ENCODE data around the gene POLR2E.
A peak's percentile ranks its signal among the peaks of the same experiment; 100 is the strongest.

Gene POLR2E

DNA sequence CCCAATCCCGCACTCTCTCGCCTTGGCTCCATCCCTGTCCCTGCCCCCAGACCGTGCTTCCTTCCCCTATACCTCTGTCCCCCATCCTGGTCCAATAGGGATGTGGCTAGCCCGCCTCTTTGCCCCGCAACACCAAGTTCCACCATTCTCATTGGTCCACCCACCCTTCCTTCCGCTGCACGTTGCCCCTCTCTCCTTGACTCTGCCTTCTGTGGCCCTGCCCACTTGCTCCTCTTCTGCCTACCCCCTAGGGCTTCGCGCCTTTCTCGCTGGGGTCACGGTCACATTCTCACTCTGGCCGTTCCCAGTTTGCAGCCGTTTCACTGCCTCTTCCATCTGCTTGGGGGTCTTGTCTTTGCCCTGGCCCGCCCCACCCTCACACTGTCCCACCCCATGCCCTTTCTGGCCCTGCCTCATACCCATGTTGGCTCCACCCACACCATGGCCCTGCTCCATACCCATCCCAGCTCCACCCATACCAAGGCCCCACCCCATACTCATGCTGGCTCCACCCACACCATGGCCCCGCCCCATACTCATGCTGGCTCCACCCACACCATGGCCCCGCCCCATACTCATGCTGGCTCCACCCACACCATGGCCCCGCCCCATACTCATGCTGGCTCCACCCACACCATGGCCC lies 32.7 kb downstream of the POLR2E start:
- DNase-seq, result no peak

DNA sequence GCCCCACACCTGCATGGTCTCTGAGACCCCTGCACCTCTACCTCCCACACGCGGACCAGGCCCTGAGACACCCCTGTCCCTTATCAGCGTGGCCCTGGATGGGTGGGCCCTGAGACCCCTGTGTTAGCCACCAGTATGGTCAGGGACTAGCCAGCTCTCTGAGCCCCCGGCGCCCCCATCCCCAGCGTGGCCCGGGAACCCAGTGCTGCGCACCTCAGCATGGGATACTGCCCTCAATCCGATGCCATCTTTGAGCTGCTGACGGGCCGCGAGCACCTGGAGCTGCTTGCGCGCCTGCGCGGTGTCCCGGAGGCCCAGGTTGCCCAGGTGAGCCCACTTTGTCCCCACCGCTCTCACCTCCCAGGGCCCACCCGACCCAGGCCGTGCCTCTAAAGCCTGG lies 33.2 kb downstream of the POLR2E start:
- no peak for DNase-seq

DNA sequence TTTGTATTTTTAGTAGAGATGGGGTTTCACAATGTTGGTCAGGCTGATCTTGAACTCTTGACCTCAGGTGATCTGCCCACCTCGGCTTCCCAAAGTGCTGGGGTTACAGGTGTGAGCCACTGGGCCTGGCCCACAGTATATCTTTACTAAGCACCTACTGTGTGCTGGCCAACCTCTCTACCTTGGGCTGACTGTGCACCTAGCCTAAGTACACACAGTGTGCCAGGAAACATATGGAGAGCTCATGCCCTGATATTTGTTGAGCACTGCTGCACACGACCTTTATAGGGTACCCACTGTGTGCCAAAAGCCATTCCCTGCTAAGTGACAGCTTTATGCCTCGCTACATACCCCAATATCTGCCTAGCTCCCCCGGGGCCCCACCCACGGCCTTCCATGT lies 34.5 kb downstream of the POLR2E start:
- no peak for DNase-seq

DNA sequence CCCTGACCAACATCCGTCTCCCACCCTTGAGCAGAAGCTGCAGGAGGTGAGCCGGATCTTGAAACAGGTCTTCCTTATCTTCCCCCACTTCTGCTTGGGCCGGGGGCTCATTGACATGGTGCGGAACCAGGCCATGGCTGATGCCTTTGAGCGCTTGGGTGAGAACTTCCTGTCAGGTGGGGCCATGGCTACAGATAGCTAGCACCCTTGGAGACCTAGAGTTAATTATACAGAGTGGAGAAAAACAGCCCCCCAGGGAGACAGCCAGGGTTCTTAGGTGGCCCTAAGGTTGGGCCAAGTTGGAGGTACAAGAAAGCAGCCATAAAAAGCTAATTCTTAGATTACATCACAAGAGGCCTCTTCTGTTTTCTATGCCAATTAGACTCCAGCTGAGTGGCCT lies 37.1 kb downstream of the POLR2E start:
- DNase-seq, result no peak

DNA sequence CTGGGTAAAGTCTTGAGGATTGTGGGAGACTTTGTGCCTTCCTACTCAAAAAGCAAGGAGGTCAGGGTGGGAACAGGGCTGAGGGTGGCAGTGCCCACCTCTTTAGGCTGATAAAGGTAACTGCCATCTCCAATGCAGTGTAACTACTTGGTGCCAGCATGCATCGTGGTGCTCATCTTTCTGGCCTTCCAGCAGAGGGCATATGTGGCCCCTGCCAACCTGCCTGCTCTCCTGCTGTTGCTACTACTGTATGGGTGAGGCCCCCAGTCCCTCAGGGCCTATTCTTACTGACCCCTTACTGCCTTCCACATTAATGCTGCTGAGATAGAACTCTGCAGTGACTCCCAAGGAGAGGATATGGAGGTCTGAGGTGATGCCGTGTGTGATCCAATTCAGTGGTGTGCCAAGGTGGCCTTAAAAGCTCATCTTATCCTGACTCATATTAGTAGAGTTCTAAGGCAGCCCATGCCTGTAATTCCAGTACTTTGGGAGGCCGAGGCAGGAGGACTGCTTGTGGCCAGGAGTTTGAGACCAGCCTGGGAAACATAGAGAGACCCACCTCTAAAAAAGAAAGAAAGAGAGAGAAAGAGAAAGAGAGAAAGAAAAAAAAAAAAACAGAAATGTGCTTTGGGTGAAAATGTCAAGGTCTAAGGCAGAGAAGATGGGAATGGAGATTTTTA lies 37.9 kb downstream of the POLR2E start:
- DNase-seq, result peak; percentile 58

DNA sequence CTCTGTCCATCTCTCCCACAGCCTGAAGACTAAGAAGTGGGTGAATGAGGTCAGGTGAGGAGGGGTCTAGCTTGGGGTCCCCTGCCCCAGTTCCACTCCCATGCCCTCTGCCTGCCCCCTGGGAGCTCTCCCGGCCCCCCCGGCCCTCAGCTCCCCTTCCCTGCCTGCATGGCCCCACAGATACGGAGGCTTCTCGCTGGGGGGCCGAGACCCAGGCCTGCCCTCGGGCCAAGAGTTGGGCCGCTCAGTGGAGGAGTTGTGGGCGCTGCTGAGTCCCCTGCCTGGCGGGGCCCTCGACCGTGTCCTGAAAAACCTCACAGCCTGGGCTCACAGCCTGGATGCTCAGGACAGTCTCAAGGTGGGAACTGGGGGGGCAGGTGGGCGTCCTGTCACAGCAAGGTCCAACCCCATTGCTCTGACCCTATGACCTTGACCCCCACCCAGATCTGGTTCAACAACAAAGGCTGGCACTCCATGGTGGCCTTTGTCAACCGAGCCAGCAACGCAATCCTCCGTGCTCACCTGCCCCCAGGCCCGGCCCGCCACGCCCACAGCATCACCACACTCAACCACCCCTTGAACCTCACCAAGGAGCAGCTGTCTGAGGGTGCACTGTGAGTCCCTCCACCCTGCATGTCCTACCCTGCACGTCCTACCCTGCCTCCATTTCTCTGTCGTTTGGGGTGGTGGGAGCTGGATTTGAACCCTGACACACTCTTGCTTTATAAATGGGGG lies 39.1 kb downstream of the POLR2E start:
- DNase-seq, result no peak

DNA sequence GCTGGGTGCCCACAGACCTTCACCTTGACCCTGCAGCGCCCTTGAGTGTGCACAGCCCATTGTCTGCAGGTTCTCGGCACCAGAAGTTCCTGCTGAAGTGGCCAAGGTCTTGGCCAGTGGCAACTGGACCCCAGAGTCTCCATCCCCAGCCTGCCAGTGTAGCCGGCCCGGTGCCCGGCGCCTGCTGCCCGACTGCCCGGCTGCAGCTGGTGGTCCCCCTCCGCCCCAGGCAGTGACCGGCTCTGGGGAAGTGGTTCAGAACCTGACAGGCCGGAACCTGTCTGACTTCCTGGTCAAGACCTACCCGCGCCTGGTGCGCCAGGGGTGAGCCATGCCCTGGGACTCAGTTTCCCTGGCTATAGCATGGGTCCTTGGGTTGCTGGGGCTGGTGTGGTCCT lies 40.1 kb downstream of the POLR2E start:
- no peak for DNase-seq

DNA sequence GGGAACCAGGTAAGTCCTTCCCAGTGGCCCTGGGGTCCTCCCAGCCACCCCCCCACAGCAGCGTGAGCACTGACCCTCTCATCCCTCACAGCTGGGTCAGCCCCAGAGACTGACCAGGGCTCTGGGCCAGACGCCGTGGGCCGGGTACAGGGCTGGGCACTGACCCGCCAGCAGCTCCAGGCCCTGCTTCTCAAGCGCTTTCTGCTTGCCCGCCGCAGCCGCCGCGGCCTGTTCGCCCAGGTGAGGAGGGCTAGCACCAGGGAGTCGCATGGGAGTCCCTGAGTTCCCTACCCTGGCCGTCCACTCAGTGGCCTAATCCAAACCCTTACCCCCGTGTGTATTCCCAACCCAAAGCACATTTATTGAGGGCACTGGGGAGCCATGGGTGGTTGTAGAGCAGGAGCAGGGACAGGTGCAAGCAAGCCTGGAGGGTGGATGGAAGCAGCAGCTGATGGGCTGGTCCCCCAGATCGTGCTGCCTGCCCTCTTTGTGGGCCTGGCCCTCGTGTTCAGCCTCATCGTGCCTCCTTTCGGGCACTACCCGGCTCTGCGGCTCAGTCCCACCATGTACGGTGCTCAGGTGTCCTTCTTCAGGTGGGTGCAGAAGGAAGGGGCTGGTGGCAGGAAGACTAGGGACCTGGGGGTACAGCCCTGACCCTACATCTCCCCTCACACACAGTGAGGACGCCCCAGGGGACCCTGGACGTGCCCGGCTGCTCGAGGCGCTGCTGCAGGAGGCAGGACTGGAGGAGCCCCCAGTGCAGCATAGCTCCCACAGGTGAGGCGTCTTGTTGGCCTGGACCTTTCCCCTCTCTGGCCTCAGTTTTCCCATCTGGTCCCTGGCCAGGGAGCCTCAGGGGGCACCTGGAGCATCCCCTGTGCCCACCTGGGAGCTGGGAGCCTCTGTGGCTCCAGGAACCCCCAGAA lies 40.8 kb downstream of the POLR2E start:
- no peak for DNase-seq

DNA sequence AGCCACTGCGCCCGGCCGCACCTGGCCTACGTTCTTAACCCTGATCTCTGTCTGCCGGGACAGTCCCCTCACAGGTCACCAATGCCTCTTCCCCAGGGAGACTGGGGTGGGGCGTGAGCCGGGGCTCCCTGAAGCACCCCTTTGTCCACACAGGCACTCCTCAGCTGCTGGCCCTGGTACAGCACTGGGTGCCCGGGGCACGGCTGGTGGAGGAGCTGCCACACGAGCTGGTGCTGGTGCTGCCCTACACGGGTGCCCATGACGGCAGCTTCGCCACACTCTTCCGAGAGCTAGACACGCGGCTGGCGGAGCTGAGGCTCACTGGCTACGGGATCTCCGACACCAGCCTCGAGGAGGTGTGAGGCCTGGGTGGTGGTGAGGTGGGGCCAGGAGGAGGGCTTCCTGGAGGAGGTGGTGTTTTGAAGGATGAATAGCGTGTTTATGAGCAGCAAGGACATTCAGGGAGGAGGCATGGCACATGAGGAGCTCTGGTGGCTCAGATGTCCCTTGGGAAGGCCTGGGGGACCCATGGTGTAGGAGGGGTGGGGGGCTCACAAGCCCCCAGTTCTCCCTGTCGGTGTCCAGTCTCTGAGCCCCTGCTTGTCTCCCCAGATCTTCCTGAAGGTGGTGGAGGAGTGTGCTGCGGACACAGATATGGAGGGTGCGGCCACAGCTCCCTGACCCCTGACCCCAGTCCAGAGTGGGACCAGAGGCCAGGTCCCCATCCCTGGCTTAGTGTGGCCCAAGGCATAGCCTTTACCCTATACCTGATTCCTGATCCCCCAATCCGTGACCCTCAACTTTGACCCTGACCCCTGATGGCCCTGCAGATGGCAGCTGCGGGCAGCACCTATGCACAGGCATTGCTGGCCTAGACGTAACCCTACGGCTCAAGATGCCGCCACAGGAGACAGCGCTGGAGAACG lies 41.7 kb downstream of the POLR2E start:
- no peak for DNase-seq

DNA sequence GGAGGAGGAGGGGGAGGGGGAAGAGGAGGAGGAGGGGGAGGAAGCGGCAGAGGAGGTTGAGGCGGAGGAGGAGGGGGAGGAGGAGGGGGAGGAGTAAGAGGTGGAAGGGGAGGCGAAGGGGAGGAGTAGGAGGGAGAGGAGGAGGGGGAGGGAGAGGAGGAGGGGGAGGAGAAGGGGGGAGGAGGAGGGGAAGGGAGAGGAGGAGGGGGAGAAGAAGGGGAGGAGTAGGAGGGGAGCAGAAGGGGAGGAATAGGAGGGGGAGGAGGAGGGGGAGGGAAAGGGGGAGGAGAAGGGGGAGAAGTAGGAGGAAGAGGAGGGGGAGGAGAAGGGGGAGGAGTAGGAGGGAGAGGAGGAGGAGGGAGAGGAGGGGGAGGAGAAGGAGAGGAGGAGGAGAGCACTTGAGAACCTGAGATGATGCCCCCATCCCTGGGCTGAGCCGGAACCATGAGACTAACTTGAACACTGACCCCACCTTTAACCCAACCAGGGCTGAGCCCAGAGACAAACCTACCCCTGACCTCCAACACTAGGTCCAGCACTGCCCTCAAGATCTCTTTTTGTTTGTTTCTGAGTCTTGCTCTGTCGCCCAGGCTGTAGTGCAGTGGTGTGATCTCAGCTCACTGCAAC lies 42.7 kb downstream of the POLR2E start:
- DNase-seq, result no peak

DNA sequence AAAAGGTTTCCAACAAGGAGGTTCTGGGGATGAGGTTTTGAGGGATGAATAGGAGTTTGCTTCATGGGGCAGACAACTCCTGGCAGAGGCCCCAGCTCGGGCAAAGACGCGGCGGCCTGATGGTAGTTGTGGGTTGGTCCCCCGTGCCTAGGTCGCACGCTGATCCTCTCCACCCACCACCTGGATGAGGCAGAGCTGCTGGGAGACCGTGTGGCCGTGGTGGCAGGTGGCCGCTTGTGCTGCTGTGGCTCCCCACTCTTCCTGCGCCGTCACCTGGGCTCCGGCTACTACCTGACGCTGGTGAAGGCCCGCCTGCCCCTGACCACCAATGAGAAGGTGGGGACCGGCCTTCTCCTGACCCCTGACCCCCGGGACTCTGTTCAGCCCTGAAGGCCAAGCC lies 43.4 kb downstream of the POLR2E start:
- DNase-seq, result no peak

DNA sequence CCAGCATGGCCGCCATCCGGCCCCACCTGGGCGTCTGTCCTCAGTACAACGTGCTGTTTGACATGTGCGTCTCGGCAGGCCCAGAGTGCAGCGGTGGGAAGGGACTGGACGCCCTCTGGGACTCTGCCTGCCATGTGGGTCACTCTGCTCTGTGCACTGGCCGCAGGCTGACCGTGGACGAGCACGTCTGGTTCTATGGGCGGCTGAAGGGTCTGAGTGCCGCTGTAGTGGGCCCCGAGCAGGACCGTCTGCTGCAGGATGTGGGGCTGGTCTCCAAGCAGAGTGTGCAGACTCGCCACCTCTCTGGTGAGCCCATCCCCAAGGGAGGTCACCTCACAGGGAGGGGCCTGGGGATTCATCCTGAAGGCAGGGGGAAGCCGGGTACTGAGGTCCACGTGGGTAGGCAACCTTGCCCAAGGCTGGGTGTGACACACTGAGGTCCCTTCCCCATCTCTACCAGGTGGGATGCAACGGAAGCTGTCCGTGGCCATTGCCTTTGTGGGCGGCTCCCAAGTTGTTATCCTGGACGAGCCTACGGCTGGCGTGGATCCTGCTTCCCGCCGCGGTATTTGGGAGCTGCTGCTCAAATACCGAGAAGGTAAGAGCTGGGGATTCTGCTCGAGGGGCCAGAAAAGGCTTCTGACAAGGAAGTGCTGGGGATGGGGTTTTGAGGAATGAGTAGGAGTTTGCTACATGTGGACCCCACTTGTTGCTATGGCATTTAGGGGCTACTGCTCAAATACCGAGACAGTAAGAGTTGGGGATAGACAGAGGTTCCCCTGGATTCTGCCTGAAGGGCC lies 44.0 kb downstream of the POLR2E start:
- DNase-seq, result no peak

DNA sequence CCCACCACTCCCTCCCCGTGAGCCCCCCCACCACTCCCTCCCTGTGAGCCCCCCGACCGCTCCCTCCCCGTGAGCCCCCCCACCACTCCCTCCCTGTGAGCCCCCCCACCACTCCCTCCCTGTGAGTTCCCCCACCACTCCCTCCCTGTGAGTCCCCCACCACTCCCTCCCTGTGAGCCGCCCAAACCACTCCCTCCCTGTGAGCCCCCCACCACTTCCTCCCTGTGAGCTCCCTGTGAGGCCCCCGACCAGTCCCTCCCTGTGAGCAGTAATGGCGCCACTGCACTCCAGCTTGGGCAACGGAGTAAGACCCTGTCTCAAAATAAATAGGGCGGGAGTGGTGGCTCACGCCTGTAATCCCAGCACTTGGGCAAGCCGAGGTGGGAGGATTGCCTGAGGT lies 45.4 kb downstream of the POLR2E start:
- no peak for DNase-seq

DNA sequence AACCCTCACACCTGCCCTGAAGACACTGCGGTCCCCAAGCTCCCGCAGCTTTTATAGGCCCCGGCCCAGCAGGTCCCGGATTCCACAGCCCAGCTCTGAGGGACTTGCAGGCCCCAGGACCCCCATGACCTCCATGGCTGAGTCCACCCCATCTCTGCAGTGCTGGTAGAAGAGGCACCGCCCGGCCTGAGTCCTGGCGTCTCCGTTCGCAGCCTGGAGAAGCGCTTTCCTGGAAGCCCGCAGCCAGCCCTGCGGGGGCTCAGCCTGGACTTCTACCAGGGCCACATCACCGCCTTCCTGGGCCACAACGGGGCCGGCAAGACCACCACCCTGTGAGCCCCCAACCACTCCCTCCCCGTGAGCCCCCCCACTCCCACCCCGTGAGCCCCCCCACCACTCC lies 46.1 kb downstream of the POLR2E start:
- DNase-seq, result no peak

DNA sequence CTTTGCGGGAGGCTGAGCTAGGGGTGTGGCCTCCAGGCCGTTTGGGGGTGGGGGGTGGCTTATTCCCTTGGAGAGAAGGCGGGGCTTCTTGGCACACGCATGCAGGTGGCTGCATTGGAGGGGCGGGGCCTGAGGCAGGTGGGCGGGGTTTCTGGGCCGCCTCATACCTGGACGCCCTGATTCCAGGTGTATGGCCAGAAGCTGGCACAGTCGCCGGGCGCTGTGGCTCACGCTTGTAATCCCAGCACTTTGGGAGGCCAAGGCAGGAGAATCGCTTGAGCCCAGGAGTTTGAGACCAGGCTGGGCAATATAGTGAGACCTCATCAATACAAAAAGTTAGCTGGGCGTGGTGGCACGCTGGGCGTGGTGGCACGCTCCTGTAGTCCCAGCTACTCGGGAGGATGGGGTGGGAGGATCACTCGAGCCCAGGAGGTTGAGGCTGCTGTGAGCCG lies 47.5 kb downstream of the POLR2E start:
- DNase-seq, result no peak

DNA sequence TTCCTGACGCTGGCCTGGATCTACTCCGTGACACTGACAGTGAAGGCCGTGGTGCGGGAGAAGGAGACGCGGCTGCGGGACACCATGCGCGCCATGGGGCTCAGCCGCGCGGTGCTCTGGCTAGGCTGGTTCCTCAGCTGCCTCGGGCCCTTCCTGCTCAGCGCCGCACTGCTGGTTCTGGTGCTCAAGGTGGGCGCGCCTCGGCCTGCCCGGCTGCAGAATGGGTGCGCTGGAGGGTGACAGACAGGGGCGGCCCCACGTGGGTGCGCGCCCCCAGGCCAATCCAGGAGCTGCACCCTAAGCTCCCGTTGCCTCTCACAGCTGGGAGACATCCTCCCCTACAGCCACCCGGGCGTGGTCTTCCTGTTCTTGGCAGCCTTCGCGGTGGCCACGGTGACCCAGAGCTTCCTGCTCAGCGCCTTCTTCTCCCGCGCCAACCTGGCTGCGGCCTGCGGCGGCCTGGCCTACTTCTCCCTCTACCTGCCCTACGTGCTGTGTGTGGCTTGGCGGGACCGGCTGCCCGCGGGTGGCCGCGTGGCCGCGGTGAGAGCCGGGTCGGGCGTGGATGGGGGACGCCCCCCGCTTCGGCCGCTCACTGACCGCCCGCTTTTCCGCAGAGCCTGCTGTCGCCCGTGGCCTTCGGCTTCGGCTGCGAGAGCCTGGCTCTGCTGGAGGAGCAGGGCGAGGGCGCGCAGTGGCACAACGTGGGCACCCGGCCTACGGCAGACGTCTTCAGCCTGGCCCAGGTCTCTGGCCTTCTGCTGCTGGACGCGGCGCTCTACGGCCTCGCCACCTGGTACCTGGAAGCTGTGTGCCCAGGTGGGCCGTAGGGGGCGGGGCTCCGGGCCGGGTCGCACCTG lies 48.1 kb downstream of the POLR2E start:
- no peak for DNase-seq

DNA sequence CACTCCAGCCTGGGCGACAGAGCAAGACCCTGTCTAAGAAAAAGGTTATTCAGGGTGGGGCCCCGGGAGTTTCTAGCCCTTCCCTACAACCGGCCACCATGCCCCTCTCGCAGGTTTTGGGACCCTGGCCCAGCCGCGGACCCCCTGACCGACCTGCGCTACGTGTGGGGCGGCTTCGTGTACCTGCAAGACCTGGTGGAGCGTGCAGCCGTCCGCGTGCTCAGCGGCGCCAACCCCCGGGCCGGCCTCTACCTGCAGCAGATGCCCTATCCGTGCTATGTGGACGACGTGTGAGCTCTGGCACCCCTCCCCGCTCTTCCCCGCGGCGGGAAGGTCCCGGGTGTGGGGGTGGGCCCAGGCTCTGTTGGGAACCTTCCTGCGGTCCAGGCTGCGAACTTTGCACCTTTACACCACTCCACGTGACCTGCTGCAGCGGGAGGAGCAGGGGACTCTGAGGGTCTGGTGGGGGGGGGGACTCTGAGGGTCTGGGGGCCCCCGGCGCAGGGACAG lies 49.0 kb downstream of the POLR2E start:
- DNase-seq, result no peak

DNA sequence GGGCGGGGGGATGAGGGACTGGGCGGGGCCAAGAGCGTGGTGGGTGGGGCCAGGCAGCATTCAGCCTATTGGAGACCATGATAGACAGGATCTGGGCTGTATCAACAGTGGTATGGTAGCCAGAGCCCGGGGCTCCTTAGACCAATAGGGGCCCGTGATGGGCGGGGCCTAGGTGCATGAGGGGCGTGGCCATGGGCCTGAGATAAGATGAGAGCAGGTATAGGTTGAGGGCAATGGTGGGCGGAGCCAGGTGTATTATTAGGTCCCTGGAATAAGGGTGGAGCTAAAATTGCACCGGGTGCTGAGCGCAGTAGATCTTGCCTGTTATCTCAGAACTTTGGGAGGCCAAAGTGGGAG lies 50.0 kb downstream of the POLR2E start:
- no peak for DNase-seq

Data from NCI-H345 (cell line).